HEK293 (cell line): ENCODE data around the gene CIDEB.

Experiments
- KLF9 ChIP-seq: fragments of 450-650 bp; formaldehyde crosslinking; IDR thresholded peaks from 2 replicates; pipeline ENCODE4 v1.5.1; 2016; ENCODE audit warnings: missing biosample characterization, missing genetic modification characterization, low read depth
- MZF1 ChIP-seq: fragments of 450-650 bp; formaldehyde crosslinking; IDR thresholded peaks from 2 replicates; pipeline ENCODE4 v1.5.1; 2017; ENCODE audit warnings: missing biosample characterization, missing genetic modification characterization, borderline replicate concordance
- SALL2 ChIP-seq: fragments of 450-650 bp; formaldehyde crosslinking; IDR thresholded peaks from 2 replicates; pipeline ENCODE4 v1.5.0; 2017; ENCODE audit warnings: missing biosample characterization, mild to moderate bottlenecking, missing genetic modification characterization, borderline replicate concordance
- SETDB1 ChIP-seq: IDR thresholded peaks from one replicate; pipeline ENCODE4 v1.6.1; 2017; ENCODE audit warnings: mild to moderate bottlenecking, low read length, moderate library complexity, mixed read lengths; ENCODE audit not compliant: insufficient read length
- ZBTB1 ChIP-seq: fragments of 450-650 bp; formaldehyde crosslinking; IDR thresholded peaks from 2 replicates; pipeline ENCODE4 v1.5.1; 2016; ENCODE audit warnings: missing biosample characterization, missing genetic modification characterization
- ZEB2 ChIP-seq: fragments of 450-650 bp; formaldehyde crosslinking; IDR thresholded peaks from 2 replicates; pipeline ENCODE4 v1.5.1; 2016; ENCODE audit warnings: missing biosample characterization, missing genetic modification characterization
- ZNF112 ChIP-seq: fragments of 450-650 bp; formaldehyde crosslinking; IDR thresholded peaks from 2 replicates; pipeline ENCODE4 v1.5.0; 2017; ENCODE audit warnings: missing biosample characterization, missing genetic modification characterization
- ZNF132 ChIP-seq: fragments of 450-650 bp; formaldehyde crosslinking; IDR thresholded peaks from 2 replicates; pipeline ENCODE4 v1.5.1; 2017; ENCODE audit warnings: missing biosample characterization, missing genetic modification characterization, borderline replicate concordance
- ZNF138 ChIP-seq: fragments of 450-650 bp; formaldehyde crosslinking; IDR thresholded peaks from 2 replicates; pipeline ENCODE4 v1.5.1; 2016; ENCODE audit warnings: missing biosample characterization, missing genetic modification characterization, borderline replicate concordance
- ZNF155 ChIP-seq: fragments of 450-650 bp; formaldehyde crosslinking; IDR thresholded peaks from 2 replicates; pipeline ENCODE4 v1.5.1; 2016; ENCODE audit warnings: missing biosample characterization, missing genetic modification characterization
- ZNF184 ChIP-seq: fragments of 450-650 bp; IDR thresholded peaks from 2 replicates; pipeline ENCODE4 v1.5.1; 2018; ENCODE audit warnings: missing biosample characterization, mild to moderate bottlenecking, missing genetic modification characterization
- ZNF341 ChIP-seq: fragments of 450-650 bp; formaldehyde crosslinking; IDR thresholded peaks from 2 replicates; pipeline ENCODE4; 2016; ENCODE audit warnings: low read depth, missing biosample characterization, missing genetic modification characterization
- ZNF366 ChIP-seq: fragments of 450-650 bp; formaldehyde crosslinking; conservative IDR thresholded peaks from 2 replicates; pipeline ENCODE4 v1.5.1; 2016; ENCODE audit warnings: missing biosample characterization, missing genetic modification characterization
- ZNF48 ChIP-seq: fragments of 450-650 bp; formaldehyde crosslinking; IDR thresholded peaks from 2 replicates; pipeline ENCODE4 v1.5.1; 2016; ENCODE audit warnings: missing biosample characterization, missing genetic modification characterization
- ZNF514 ChIP-seq: fragments of 450-650 bp; formaldehyde crosslinking; IDR thresholded peaks from 2 replicates; pipeline ENCODE4 v1.5.1; 2016; ENCODE audit warnings: missing biosample characterization, missing genetic modification characterization
- ZNF544 ChIP-seq: fragments of 450-650 bp; formaldehyde crosslinking; IDR thresholded peaks from 2 replicates; pipeline ENCODE4 v1.5.0; 2017; ENCODE audit warnings: missing biosample characterization, missing genetic modification characterization
- ZNF548 ChIP-seq: fragments of 450-650 bp; formaldehyde crosslinking; IDR thresholded peaks from 2 replicates; pipeline ENCODE4 v1.5.1; 2016; ENCODE audit warnings: missing biosample characterization, missing genetic modification characterization
- ZNF560 ChIP-seq: fragments of 450-650 bp; formaldehyde crosslinking; IDR thresholded peaks from 2 replicates; pipeline ENCODE4 v1.5.1; 2017; ENCODE audit warnings: missing biosample characterization, missing genetic modification characterization, borderline replicate concordance
- ZNF580 ChIP-seq: fragments of 450-650 bp; formaldehyde crosslinking; IDR thresholded peaks from 2 replicates; pipeline ENCODE4 v1.5.1; 2016; ENCODE audit warnings: missing biosample characterization, missing genetic modification characterization
- ZNF623 ChIP-seq: fragments of 450-650 bp; formaldehyde crosslinking; IDR thresholded peaks from 2 replicates; pipeline ENCODE4 v1.5.1; 2016; ENCODE audit warnings: missing biosample characterization, missing genetic modification characterization
- ZSCAN23 ChIP-seq: fragments of 450-650 bp; formaldehyde crosslinking; IDR thresholded peaks from 2 replicates; pipeline ENCODE4 v1.5.1; 2016; ENCODE audit warnings: missing biosample characterization, missing genetic modification characterization
- TF ChIP-seq, protein P1 (sequence below): fragments of 450-650 bp; formaldehyde crosslinking; IDR thresholded peaks from 2 replicates; pipeline ENCODE4 v1.5.1; 2016; ENCODE audit warnings: missing biosample characterization, missing genetic modification characterization
- TF ChIP-seq, protein P2 (sequence below): fragments of 450-650 bp; formaldehyde crosslinking; IDR thresholded peaks from 2 replicates; pipeline ENCODE4 v1.5.1; 2016; ENCODE audit warnings: missing biosample characterization, missing genetic modification characterization, borderline replicate concordance
- TF ChIP-seq, protein P3 (sequence below): fragments of 450-650 bp; formaldehyde crosslinking; IDR thresholded peaks from 2 replicates; pipeline ENCODE4 v1.5.1; 2016; ENCODE audit warnings: missing biosample characterization, missing genetic modification characterization
- TF ChIP-seq, protein P4 (sequence below): fragments of 450-650 bp; formaldehyde crosslinking; IDR thresholded peaks from 2 replicates; pipeline ENCODE4 v1.5.1; 2016; ENCODE audit warnings: missing biosample characterization, missing genetic modification characterization
- TF ChIP-seq, protein P5 (sequence below): fragments of 450-650 bp; formaldehyde crosslinking; IDR thresholded peaks from 2 replicates; pipeline ENCODE4 v1.5.1; 2017; ENCODE audit warnings: missing biosample characterization, missing genetic modification characterization

The CIDEB gene

GRCh38 chr14:24271134-24271833 lies 36.5 kb downstream of the CIDEB start, which contains the start of gene RABGGTA (continued):
- TF ChIP-seq, protein P1, sequence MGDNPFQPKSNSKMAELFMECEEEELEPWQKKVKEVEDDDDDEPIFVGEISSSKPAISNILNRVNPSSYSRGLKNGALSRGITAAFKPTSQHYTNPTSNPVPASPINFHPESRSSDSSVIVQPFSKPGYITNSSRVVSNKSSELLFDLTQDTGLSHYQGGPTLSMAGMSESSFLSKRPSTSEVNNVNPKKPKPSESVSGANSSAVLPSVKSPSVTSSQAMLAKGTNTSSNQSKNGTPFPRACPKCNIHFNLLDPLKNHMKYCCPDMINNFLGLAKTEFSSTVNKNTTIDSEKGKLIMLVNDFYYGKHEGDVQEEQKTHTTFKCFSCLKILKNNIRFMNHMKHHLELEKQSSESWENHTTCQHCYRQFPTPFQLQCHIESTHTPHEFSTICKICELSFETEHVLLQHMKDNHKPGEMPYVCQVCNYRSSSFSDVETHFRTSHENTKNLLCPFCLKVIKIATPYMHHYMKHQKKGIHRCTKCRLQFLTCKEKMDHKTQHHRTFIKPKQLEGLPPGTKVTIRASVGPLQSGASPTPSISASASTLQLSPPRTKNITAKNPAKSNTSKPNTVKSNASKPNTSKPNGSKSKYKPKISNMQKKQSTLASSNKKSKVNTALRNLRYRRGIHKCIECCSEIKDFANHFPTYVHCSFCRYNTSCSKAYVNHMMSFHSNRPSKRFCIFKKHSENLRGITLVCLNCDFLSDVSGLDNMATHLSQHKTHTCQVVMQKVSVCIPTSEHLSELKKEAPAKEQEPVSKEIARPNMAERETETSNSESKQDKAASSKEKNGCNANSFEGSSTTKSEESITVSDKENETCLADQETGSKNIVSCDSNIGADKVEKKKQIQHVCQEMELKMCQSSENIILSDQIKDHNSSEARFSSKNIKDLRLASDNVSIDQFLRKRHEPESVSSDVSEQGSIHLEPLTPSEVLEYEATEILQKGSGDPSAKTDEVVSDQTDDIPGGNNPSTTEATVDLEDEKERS, result no peak
- TF ChIP-seq, protein P2, sequence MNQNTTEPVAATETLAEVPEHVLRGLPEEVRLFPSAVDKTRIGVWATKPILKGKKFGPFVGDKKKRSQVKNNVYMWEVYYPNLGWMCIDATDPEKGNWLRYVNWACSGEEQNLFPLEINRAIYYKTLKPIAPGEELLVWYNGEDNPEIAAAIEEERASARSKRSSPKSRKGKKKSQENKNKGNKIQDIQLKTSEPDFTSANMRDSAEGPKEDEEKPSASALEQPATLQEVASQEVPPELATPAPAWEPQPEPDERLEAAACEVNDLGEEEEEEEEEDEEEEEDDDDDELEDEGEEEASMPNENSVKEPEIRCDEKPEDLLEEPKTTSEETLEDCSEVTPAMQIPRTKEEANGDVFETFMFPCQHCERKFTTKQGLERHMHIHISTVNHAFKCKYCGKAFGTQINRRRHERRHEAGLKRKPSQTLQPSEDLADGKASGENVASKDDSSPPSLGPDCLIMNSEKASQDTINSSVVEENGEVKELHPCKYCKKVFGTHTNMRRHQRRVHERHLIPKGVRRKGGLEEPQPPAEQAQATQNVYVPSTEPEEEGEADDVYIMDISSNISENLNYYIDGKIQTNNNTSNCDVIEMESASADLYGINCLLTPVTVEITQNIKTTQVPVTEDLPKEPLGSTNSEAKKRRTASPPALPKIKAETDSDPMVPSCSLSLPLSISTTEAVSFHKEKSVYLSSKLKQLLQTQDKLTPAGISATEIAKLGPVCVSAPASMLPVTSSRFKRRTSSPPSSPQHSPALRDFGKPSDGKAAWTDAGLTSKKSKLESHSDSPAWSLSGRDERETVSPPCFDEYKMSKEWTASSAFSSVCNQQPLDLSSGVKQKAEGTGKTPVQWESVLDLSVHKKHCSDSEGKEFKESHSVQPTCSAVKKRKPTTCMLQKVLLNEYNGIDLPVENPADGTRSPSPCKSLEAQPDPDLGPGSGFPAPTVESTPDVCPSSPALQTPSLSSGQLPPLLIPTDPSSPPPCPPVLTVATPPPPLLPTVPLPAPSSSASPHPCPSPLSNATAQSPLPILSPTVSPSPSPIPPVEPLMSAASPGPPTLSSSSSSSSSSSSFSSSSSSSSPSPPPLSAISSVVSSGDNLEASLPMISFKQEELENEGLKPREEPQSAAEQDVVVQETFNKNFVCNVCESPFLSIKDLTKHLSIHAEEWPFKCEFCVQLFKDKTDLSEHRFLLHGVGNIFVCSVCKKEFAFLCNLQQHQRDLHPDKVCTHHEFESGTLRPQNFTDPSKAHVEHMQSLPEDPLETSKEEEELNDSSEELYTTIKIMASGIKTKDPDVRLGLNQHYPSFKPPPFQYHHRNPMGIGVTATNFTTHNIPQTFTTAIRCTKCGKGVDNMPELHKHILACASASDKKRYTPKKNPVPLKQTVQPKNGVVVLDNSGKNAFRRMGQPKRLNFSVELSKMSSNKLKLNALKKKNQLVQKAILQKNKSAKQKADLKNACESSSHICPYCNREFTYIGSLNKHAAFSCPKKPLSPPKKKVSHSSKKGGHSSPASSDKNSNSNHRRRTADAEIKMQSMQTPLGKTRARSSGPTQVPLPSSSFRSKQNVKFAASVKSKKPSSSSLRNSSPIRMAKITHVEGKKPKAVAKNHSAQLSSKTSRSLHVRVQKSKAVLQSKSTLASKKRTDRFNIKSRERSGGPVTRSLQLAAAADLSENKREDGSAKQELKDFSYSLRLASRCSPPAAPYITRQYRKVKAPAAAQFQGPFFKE, result no peak
- TF ChIP-seq ZEB2 (tag by site-specific recombination) (peak; percentile 93), SALL2 (tag by site-specific recombination) (no peak), ZNF184 (tag by site-specific recombination) (no peak), ZNF112 (tag by site-specific recombination) (no peak), ZNF623 (tag by site-specific recombination) (no peak), SETDB1 (no peak), ZNF580 (tag by site-specific recombination) (no peak), ZBTB1 (tag by site-specific recombination) (peak; percentile 29; the same call in 1 of the 2 replicates), ZNF48 (tag by site-specific recombination) (no peak), ZNF138 (tag by site-specific recombination) (no peak), ZNF341 (tag by site-specific recombination) (no peak), KLF9 (tag by site-specific recombination) (peak; percentile 45; the same call in 1 of the 2 replicates), ZNF560 (tag by site-specific recombination) (no peak), ZNF155 (tag by site-specific recombination) (no peak), ZNF548 (tag by site-specific recombination) (no peak), ZSCAN23 (no peak), ZNF514 (no peak), ZNF132 (no peak), ZNF366 (tag by site-specific recombination) (no peak), MZF1 (tag by site-specific recombination) (peak; percentile 61; the same call in 1 of the 2 replicates), ZNF544 (tag by site-specific recombination) (no peak)
- TF ChIP-seq, protein P3, sequence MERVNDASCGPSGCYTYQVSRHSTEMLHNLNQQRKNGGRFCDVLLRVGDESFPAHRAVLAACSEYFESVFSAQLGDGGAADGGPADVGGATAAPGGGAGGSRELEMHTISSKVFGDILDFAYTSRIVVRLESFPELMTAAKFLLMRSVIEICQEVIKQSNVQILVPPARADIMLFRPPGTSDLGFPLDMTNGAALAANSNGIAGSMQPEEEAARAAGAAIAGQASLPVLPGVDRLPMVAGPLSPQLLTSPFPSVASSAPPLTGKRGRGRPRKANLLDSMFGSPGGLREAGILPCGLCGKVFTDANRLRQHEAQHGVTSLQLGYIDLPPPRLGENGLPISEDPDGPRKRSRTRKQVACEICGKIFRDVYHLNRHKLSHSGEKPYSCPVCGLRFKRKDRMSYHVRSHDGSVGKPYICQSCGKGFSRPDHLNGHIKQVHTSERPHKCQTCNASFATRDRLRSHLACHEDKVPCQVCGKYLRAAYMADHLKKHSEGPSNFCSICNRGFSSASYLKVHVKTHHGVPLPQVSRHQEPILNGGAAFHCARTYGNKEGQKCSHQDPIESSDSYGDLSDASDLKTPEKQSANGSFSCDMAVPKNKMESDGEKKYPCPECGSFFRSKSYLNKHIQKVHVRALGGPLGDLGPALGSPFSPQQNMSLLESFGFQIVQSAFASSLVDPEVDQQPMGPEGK (tag by site-specific recombination), result peak; percentile 89; the same call in 1 of the 2 replicates
- TF ChIP-seq, protein P4, sequence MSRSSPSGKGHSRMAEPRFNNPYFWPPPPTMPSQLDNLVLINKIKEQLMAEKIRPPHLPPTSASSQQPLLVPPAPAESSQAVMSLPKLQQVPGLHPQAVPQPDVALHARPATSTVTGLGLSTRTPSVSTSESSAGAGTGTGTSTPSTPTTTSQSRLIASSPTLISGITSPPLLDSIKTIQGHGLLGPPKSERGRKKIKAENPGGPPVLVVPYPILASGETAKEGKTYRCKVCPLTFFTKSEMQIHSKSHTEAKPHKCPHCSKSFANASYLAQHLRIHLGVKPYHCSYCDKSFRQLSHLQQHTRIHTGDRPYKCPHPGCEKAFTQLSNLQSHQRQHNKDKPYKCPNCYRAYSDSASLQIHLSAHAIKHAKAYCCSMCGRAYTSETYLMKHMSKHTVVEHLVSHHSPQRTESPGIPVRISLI (tag by site-specific recombination), result no peak
- TF ChIP-seq, protein P5, sequence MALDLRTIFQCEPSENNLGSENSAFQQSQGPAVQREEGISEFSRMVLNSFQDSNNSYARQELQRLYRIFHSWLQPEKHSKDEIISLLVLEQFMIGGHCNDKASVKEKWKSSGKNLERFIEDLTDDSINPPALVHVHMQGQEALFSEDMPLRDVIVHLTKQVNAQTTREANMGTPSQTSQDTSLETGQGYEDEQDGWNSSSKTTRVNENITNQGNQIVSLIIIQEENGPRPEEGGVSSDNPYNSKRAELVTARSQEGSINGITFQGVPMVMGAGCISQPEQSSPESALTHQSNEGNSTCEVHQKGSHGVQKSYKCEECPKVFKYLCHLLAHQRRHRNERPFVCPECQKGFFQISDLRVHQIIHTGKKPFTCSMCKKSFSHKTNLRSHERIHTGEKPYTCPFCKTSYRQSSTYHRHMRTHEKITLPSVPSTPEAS (tag by site-specific recombination), result no peak
